HepG2 (cell line): ENCODE measurements around the gene ELP6. TPM values are rescaled to one million over a fixed set of nuclear protein-coding genes. Genes with fewer than 3 reads are reported as not detected.
A peak's percentile ranks its signal among the peaks of the same experiment; 100 is the strongest.

Experiments
- ARID3A ChIP-seq: IDR thresholded peaks from 2 replicates; pipeline ENCODE4 v1.6.1; 2012; ENCODE audit warnings: low read depth, low read length, improper control_type of control experiment
- CEBPG ChIP-seq: IDR thresholded peaks from 2 replicates; pipeline ENCODE4 v1.6.1; 2016
- CSRNP1 ChIP-seq: sonication (generic); formaldehyde crosslinking; IDR thresholded peaks from 2 replicates; pipeline ENCODE4 v1.8.1; 2023; ENCODE audit warnings: mild to moderate bottlenecking, missing genetic modification reagents
- KDM1A ChIP-seq: IDR thresholded peaks from 2 replicates; pipeline ENCODE4 v1.6.1; 2016; ENCODE audit warnings: missing compliant biosample characterization
- KDM5A ChIP-seq: fragments of 200-600 bp; sonication (generic); IDR thresholded peaks from 2 replicates; pipeline ENCODE4 v1.7.0; 2018; ENCODE audit warnings: antibody characterized with exemption, mild to moderate bottlenecking, low read length, borderline replicate concordance
- MAFG ChIP-seq: sonication (generic); formaldehyde crosslinking; IDR thresholded peaks from 2 replicates; pipeline ENCODE4 v1.5.1; 2020; ENCODE audit warnings: mild to moderate bottlenecking, missing genetic modification reagents
- NCOA1 ChIP-seq: sonication (generic); formaldehyde crosslinking; IDR thresholded peaks from 2 replicates; pipeline ENCODE4 v1.9.0; 2021; ENCODE audit warnings: missing genetic modification reagents
- REPIN1 ChIP-seq: sonication (generic); formaldehyde crosslinking; IDR thresholded peaks from 2 replicates; pipeline ENCODE4 v1.8.0; 2022; ENCODE audit warnings: missing genetic modification reagents, low read depth, mild to moderate bottlenecking, borderline replicate concordance
- SALL2 ChIP-seq: sonication (generic); formaldehyde crosslinking; IDR thresholded peaks from 2 replicates; pipeline ENCODE4 v1.8.1; 2023; ENCODE audit warnings: mild to moderate bottlenecking, missing genetic modification reagents, inconsistent platforms
- SNAPC5 ChIP-seq: sonication (generic); formaldehyde crosslinking; IDR thresholded peaks from 2 replicates; pipeline ENCODE4 v1.8.1; 2023; ENCODE audit warnings: mild to moderate bottlenecking, missing genetic modification reagents, borderline replicate concordance
- SPEN ChIP-seq: sonication (generic); formaldehyde crosslinking; IDR thresholded peaks from 2 replicates; pipeline ENCODE4 v1.5.1; 2020; ENCODE audit warnings: low read depth, mild to moderate bottlenecking, missing genetic modification reagents
- SYNCRIP ChIP-seq: fragments of 200-400 bp; formaldehyde crosslinking; IDR thresholded peaks from 2 replicates; pipeline ENCODE4 v1.6.1; 2018; ENCODE audit warnings: mild to moderate bottlenecking, low read depth, low read length; ENCODE audit not compliant: insufficient read depth
- TBP ChIP-seq: sonication (generic); formaldehyde crosslinking; IDR thresholded peaks from 2 replicates; pipeline ENCODE4 v1.5.0; 2020; ENCODE audit warnings: missing genetic modification reagents
- ZBTB25 ChIP-seq: IDR thresholded peaks from 2 replicates; pipeline ENCODE4 v1.6.1; 2018; ENCODE audit warnings: missing genetic modification reagents
- ZNF317 ChIP-seq: sonication (generic); formaldehyde crosslinking; IDR thresholded peaks from 2 replicates; pipeline ENCODE4 v1.5.0; 2020; ENCODE audit warnings: mild to moderate bottlenecking, missing genetic modification reagents
- ZNF558 ChIP-seq: sonication (generic); formaldehyde crosslinking; IDR thresholded peaks from 2 replicates; pipeline ENCODE4 v1.9.0; 2022; ENCODE audit warnings: mild to moderate bottlenecking, missing genetic modification reagents, borderline replicate concordance
- ZNF576 ChIP-seq: sonication (generic); formaldehyde crosslinking; IDR thresholded peaks from 2 replicates; pipeline ENCODE4 v1.4.0; 2020; ENCODE audit warnings: mild to moderate bottlenecking, missing genetic modification reagents
- ZNF629 ChIP-seq: sonication (generic); formaldehyde crosslinking; conservative IDR thresholded peaks from 2 replicates; pipeline ENCODE4 v1.5.0; 2020; ENCODE audit warnings: missing genetic modification reagents
- ZNF691 ChIP-seq: sonication (generic); formaldehyde crosslinking; IDR thresholded peaks from 2 replicates; pipeline ENCODE4 v1.4.0; 2020; ENCODE audit warnings: missing genetic modification reagents, low read depth, mild to moderate bottlenecking, borderline replicate concordance
- ZNF749 ChIP-seq: sonication (generic); formaldehyde crosslinking; IDR thresholded peaks from 2 replicates; pipeline ENCODE4 v1.8.0; 2022; ENCODE audit warnings: mild to moderate bottlenecking, missing genetic modification reagents, moderate library complexity, borderline replicate concordance
- ZNF772 ChIP-seq: sonication (generic); formaldehyde crosslinking; IDR thresholded peaks from 2 replicates; pipeline ENCODE4 v1.5.0; 2020; ENCODE audit warnings: mild to moderate bottlenecking, missing genetic modification reagents
- ZSCAN12 ChIP-seq: sonication (generic); formaldehyde crosslinking; IDR thresholded peaks from 2 replicates; pipeline ENCODE4 v1.9.0; 2021; ENCODE audit warnings: mild to moderate bottlenecking, missing genetic modification reagents
- polyA plus RNA-seq, 8 experiments: library from polyadenylated mRNA; depleted of rRNA in 3 of 8; stranded (reverse) in 7 of 8; unstranded in 1 of 8; fragments of >200 nt; fragmentation: Illumina TruSeq in 4 of 8; extraction: Trizol in 4 of 8; gene quantifications; 2 replicates each; pipeline versions ENCODE4 v1.2.1 to v1.2.3, GENCODE V29; 2011 to 2016; ENCODE audit warnings: low read depth in 4 of 8, missing spikeins in 1 of 8, mixed read lengths in 1 of 8; ENCODE audit not compliant: insufficient read depth in 1 of 8
- total RNA-seq, 5 experiments: library from RNA; depleted of rRNA; stranded (reverse); fragments of >200 nt; fragmentation: Illumina TruSeq; extraction: Trizol; gene quantifications; 2 replicates each; pipeline ENCODE4 v1.2.3, GENCODE V29; 2016; ENCODE audit warnings: low read depth in 1 of 5

The ELP6 gene
- total and polyA plus RNA-seq, 2 of the 13 experiments (the other 11 are each of a cell fraction or from before 2014, with no cell fraction given) = 45.0 to 49.3 TPM

- no peak for TF ChIP-seq ARID3A
- TF ChIP-seq MAFG (CRISPR knock-in tag) = no peak
- 0 out of 2 replicates have a peak, but pooled peaks have one; percentile 17 for TF ChIP-seq REPIN1
- no peak for TF ChIP-seq ZNF576 (CRISPR knock-in tag)
- no peak for TF ChIP-seq NCOA1 (CRISPR knock-in tag)
- peak; percentile 68; the same call in 1 of the 2 replicates for TF ChIP-seq CSRNP1 (CRISPR knock-in tag)
- peak; percentile 67; the same call in 1 of the 2 replicates for TF ChIP-seq KDM5A
- TF ChIP-seq ZNF749 (CRISPR knock-in tag) = no peak
- peak; percentile 84 for TF ChIP-seq ZNF317
- TF ChIP-seq SPEN (CRISPR knock-in tag) = peak; percentile 83
- no peak for TF ChIP-seq KDM1A (CRISPR knock-in tag)
- no peak for TF ChIP-seq CEBPG (CRISPR knock-in tag)
- 0 out of 2 replicates have a peak, but pooled peaks have one; percentile 90 for TF ChIP-seq SALL2
- TF ChIP-seq ZBTB25 = peak; percentile 78; the same call in 1 of the 2 replicates
- no peak for TF ChIP-seq TBP (CRISPR knock-in tag)
- peak; percentile 66; the same call in 1 of the 2 replicates for TF ChIP-seq ZNF558 (CRISPR knock-in tag)
- no peak for TF ChIP-seq SYNCRIP
- TF ChIP-seq ZNF691 (CRISPR knock-in tag) = peak; percentile 55; the same call in 1 of the 2 replicates
- peak; percentile 47; the same call in 1 of the 2 replicates for TF ChIP-seq ZNF772 (CRISPR knock-in tag)
- TF ChIP-seq ZSCAN12 (CRISPR knock-in tag) = no peak
- TF ChIP-seq ZNF629 (CRISPR knock-in tag) = no peak
- TF ChIP-seq SNAPC5 (CRISPR knock-in tag) = no peak
Observed at GRCh38 chr3:47513125-47513929, at the start of gene ELP6 (continued).
